Measurements from ENCODE around the gene FKBP6. TPM values are rescaled to one million over a fixed set of nuclear protein-coding genes. Genes with fewer than 3 reads are reported as not detected.

The FKBP6 gene
- total RNA-seq, 1 experiment from 2014 or later = not detected

- Histone ChIP-seq H4K5ac (ENCODE audit: insufficient read length, low read depth, low read length) (no peak overlapping the region), H2BK120ac (ENCODE audit: low read depth, low read length, poor library complexity, severe bottlenecking) (no peak overlapping the region), H3K4me1 (ENCODE audit: insufficient read depth, low read length) (0 out of 2 replicates have a peak, but pooled peaks cover 2% of the 10 kb centered on the region), H3K23ac (ENCODE audit: insufficient read length, low read depth, low read length) (no peak overlapping the region), H3K56ac (ENCODE audit: insufficient read length, low read depth, low read length) (no peak overlapping the region), H2AK5ac (ENCODE audit: insufficient read length, low read length) (no peak overlapping the region), H3K4me2 (ENCODE audit: insufficient read depth, insufficient read length, low read length) (no peak overlapping the region), H2BK15ac (ENCODE audit: low read depth, low read length) (no peak overlapping the region), H2AFZ (ENCODE audit: low read length) (no peak overlapping the region), H4K8ac (replicated peaks; ENCODE audit: insufficient read length, low read depth, low read length) (no peak overlapping the region), H3T11ph (ENCODE audit: low read length) (no peak overlapping the region), H3K23me2 (ENCODE audit: insufficient read length, low read depth, low read length, poor library complexity, severe bottlenecking) (no peaks in the 10 kb centered on the region), H3K4ac (ENCODE audit: low read depth, low read length) (no peak overlapping the region), H3K27ac (ENCODE audit: insufficient read length, low read depth, low read length) (no peak overlapping the region), H3K79me1 (ENCODE audit: insufficient read depth, low read depth, low read length, poor library complexity, severe bottlenecking) (no peaks in the 10 kb centered on the region), H3K18ac (ENCODE audit: insufficient read length, low read depth, low read length) (no peak overlapping the region), H2BK20ac (ENCODE audit: low read depth, low read length, poor library complexity, severe bottlenecking) (no peak overlapping the region), H3K27me3 (ENCODE audit: insufficient read depth, low read length) (no peaks in the 10 kb centered on the region), H3K14ac (ENCODE audit: insufficient read depth, low read length) (no peak overlapping the region), H4K20me1 (ENCODE audit: control insufficient read depth, insufficient read depth, insufficient read length) (no peaks in the 10 kb centered on the region), H4K91ac (ENCODE audit: insufficient read length, low read depth, low read length) (no peak overlapping the region), H3K9ac (ENCODE audit: extremely low read depth, insufficient read length, low read length) (no peak overlapping the region), H2BK5ac (ENCODE audit: insufficient read length, low read length) (no peak overlapping the region), H3K79me2 (ENCODE audit: insufficient read depth, low read length) (no peaks in the 10 kb centered on the region), H2BK12ac (ENCODE audit: insufficient read length, low read depth, low read length) (no peak overlapping the region), H3K9me3 (ENCODE audit: control insufficient read depth, low read depth, low read length) (no peaks in the 10 kb centered on the region)
- Mint-ChIP-seq H3K9me3 (no peaks in the 10 kb centered on the region; a peak in 1 of 5 replicates), H3K4me1 (peaks cover 12 to 24% of the 10 kb centered on the region in 2 experiments), H3K36me3 (ENCODE audit: insufficient read depth in 1 of 3, low read depth in 3 of 3) (no peaks in the 10 kb centered on the region), H3K27me3 (ENCODE audit: low read depth) (peaks cover 2% of the 10 kb centered on the region), H3K27ac (no peak overlapping the region), H3K4me3 (no peak overlapping the region)
- no CpG with 5 or more reads among the region's 10 CpGs for WGBS (ENCODE audit: extremely low coverage, insufficient read length, low lambda C conversion rate)
- no peak for TF ChIP-seq CTCF (conservative IDR thresholded peaks at IDR 0.05)
- no peak for DNase-seq
Observed at GRCh38 chr7:73328696-73329095, 735 bp downstream of the FKBP6 start.
